GM21723 (cell line): Measurements from ENCODE around the gene OSMR.

Experiments used
- ATAC-seq: cut with Tn5 transposase; IDR thresholded peaks from one replicate; pipeline ENCODE4 v1.9.1; 2021; ENCODE audit warnings: mild to moderate bottlenecking, moderate library complexity; ENCODE audit not compliant: unreplicated experiment

Gene OSMR

GRCh38 chr5:38871058-38871605 is 25.3 kb downstream of the OSMR start:
- ATAC-seq = no peak

GRCh38 chr5:38871790-38872551 is 26.2 kb downstream of the OSMR start:
- ATAC-seq = no peak

GRCh38 chr5:38872826-38873225 is 27.0 kb downstream of the OSMR start:
- no peak for ATAC-seq

GRCh38 chr5:38874948-38875456 is 29.2 kb downstream of the OSMR start:
- no peak for ATAC-seq

- ATAC-seq = no peak
Observed at GRCh38 chr5:38878391-38879077, 32.7 kb downstream of the OSMR start.

- ATAC-seq = no peak
Observed at GRCh38 chr5:38879078-38879460, 33.3 kb downstream of the OSMR start.

GRCh38 chr5:38883842-38884241 is 38.0 kb downstream of the OSMR start:
- ATAC-seq = no peak

GRCh38 chr5:38885208-38885607 is 39.4 kb downstream of the OSMR start:
- no peak for ATAC-seq

- no peak for ATAC-seq
Observed at GRCh38 chr5:38888041-38888440, 42.2 kb downstream of the OSMR start.

GRCh38 chr5:38889424-38889823 is 43.6 kb downstream of the OSMR start:
- no peak for ATAC-seq

- ATAC-seq = no peak
Observed at GRCh38 chr5:38891563-38891962, 45.8 kb downstream of the OSMR start.

GRCh38 chr5:38892363-38892762 is 46.6 kb downstream of the OSMR start:
- no peak for ATAC-seq

GRCh38 chr5:38896760-38897159 is 50.9 kb downstream of the OSMR start:
- ATAC-seq = no peak

- ATAC-seq = no peak
Observed at GRCh38 chr5:38899936-38900335, 54.1 kb downstream of the OSMR start.

- ATAC-seq = no peak
Observed at GRCh38 chr5:38905516-38905915, 59.7 kb downstream of the OSMR start.

- no peak for ATAC-seq
Observed at GRCh38 chr5:38906503-38906902, 60.7 kb downstream of the OSMR start.

GRCh38 chr5:38911933-38912332 is 66.1 kb downstream of the OSMR start:
- ATAC-seq = no peak

- ATAC-seq = no peak
Observed at GRCh38 chr5:38913714-38914113, 67.9 kb downstream of the OSMR start.

GRCh38 chr5:38916802-38917201 is 71.0 kb downstream of the OSMR start:
- ATAC-seq = no peak

- no peak for ATAC-seq
Observed at GRCh38 chr5:38921174-38921573, 75.4 kb downstream of the OSMR start.

- ATAC-seq = no peak
Observed at GRCh38 chr5:38922199-38922598, 76.4 kb downstream of the OSMR start.
